ES-I3 (cell line): Measurements from ENCODE around the gene PRKCG.
"Not testable (repeated sequence)": the region's sequence is repeated elsewhere in the genome, so short reads cannot be mapped to it uniquely, and the experiment has no call there.

Source experiments
- H3K36me3 ChIP-seq: 2 replicates; pipeline ENCODE4 v1.6.1; 2013; ENCODE audit warnings: mild to moderate bottlenecking, low read length, control low read depth, moderate library complexity; ENCODE audit not compliant: insufficient read depth
- H3K4me1 ChIP-seq: 2 replicates; pipeline ENCODE4 v1.6.1; 2013; ENCODE audit warnings: mild to moderate bottlenecking, control low read depth, low read length; ENCODE audit not compliant: insufficient read depth
- H3K9ac ChIP-seq: 2 replicates; pipeline ENCODE4 v1.6.1; 2013; ENCODE audit warnings: low read depth, mild to moderate bottlenecking, low read length, moderate library complexity
- H3K9me3 ChIP-seq: 2 replicates; pipeline ENCODE4 v1.6.1; 2013; ENCODE audit warnings: mild to moderate bottlenecking, low read length, moderate library complexity; ENCODE audit not compliant: control insufficient read depth, insufficient read depth

PRKCG gene

GRCh38 chr19:53881482-53882390, at the start of gene PRKCG:
TSS of gene PRKCG (plus strand) at chr19:53882197. CDS start at chr19:53882495, 298 bp downstream.
- Histone ChIP-seq H3K9ac (peak within 1 kb of the TSS; percentile 55), H3K9me3 (no peaks in the 10 kb centered on the region), H3K4me1 (peaks cover 14% of the 10 kb centered on the region), H3K36me3 (no peaks in the 10 kb centered on the region)

- Histone ChIP-seq H3K4me1 (peaks cover 23% of the 10 kb centered on the region), H3K9ac (peak overlapping the region; percentile 76)
- H3K36me3 ChIP-seq, H3K9me3 ChIP-seq: not testable (repeated sequence)
Measured at GRCh38 chr19:53832861-53833260, 49.1 kb upstream of the PRKCG start.

- peak overlapping the region; percentile 41; the same call in 1 of the 2 replicates for H3K9ac ChIP-seq
- H3K4me1 ChIP-seq, H3K36me3 ChIP-seq, H3K9me3 ChIP-seq: not testable (repeated sequence)
Measured at GRCh38 chr19:53838446-53838845, 43.6 kb upstream of the PRKCG start.

GRCh38 chr19:53840241-53840640, 41.8 kb upstream of the PRKCG start:
- not testable (repeated sequence) for H3K9ac ChIP-seq, H3K9me3 ChIP-seq, H3K4me1 ChIP-seq, H3K36me3 ChIP-seq

GRCh38 chr19:53840914-53841313, 41.1 kb upstream of the PRKCG start:
- not testable (repeated sequence) for H3K36me3 ChIP-seq, H3K9me3 ChIP-seq, H3K4me1 ChIP-seq, H3K9ac ChIP-seq

- no peak overlapping the region for H3K9ac ChIP-seq
- H3K36me3 ChIP-seq, result no peaks in the 10 kb centered on the region
- peaks cover 5% of the 10 kb centered on the region; the same call in 1 of the 2 replicates for H3K4me1 ChIP-seq
- no peaks in the 10 kb centered on the region for H3K9me3 ChIP-seq
Measured at GRCh38 chr19:53844849-53845246, 37.1 kb upstream of the PRKCG start.

- Histone ChIP-seq H3K4me1 (0 out of 2 replicates have a peak, but pooled peaks cover under 1% of the 10 kb centered on the region), H3K36me3 (no peaks in the 10 kb centered on the region), H3K9ac (no peak overlapping the region), H3K9me3 (no peaks in the 10 kb centered on the region)
Measured at GRCh38 chr19:53847555-53847954, 34.4 kb upstream of the PRKCG start.

GRCh38 chr19:53849237-53849676, 32.7 kb upstream of the PRKCG start:
- H3K36me3 ChIP-seq, result no peaks in the 10 kb centered on the region
- no peaks in the 10 kb centered on the region for H3K4me1 ChIP-seq
- no peaks in the 10 kb centered on the region for H3K9me3 ChIP-seq
- no peak overlapping the region for H3K9ac ChIP-seq

GRCh38 chr19:53853707-53854106, 28.3 kb upstream of the PRKCG start:
- no peaks in the 10 kb centered on the region for H3K36me3 ChIP-seq
- peaks cover 3% of the 10 kb centered on the region; the same call in 1 of the 2 replicates for H3K4me1 ChIP-seq
- H3K9me3 ChIP-seq, result no peaks in the 10 kb centered on the region
- H3K9ac ChIP-seq, result no peak overlapping the region

- H3K36me3 ChIP-seq, result no peaks in the 10 kb centered on the region
- no peaks in the 10 kb centered on the region for H3K9me3 ChIP-seq
- H3K4me1 ChIP-seq, result peaks cover 17% of the 10 kb centered on the region
- no peak overlapping the region for H3K9ac ChIP-seq
Measured at GRCh38 chr19:53864308-53864836, 17.6 kb upstream of the PRKCG start.

- Histone ChIP-seq H3K9me3 (no peaks in the 10 kb centered on the region), H3K4me1 (peaks cover 17% of the 10 kb centered on the region), H3K9ac (peak overlapping the region; percentile 83), H3K36me3 (no peaks in the 10 kb centered on the region)
Measured at GRCh38 chr19:53865523-53865917, 16.5 kb upstream of the PRKCG start.

GRCh38 chr19:53865918-53866864, 15.8 kb upstream of the PRKCG start:
- Histone ChIP-seq H3K9ac (peak overlapping the region; percentile 83), H3K36me3 (no peaks in the 10 kb centered on the region; the same call in none of the 2 replicates), H3K9me3 (no peaks in the 10 kb centered on the region), H3K4me1 (peaks cover 17% of the 10 kb centered on the region)

- H3K9ac ChIP-seq, result peak overlapping the region; percentile 83
Measured at GRCh38 chr19:53866865-53867224, 15.2 kb upstream of the PRKCG start.

More at GRCh38 chr19:53866865-53867224, 15.2 kb upstream of the PRKCG start:
- Histone ChIP-seq H3K9me3 (no peaks in the 10 kb centered on the region), H3K4me1 (peaks cover 17% of the 10 kb centered on the region), H3K36me3 (no peaks in the 10 kb centered on the region; the same call in none of the 2 replicates)
